Erythroblast (primary cell): ENCODE measurements around the gene BOLA2.
"Not testable (repeated sequence)": the region's sequence is repeated elsewhere in the genome, so short reads cannot be mapped to it uniquely, and the experiment has no call there.

Experiments
- GATA1 ChIP-seq: IDR thresholded peaks from 2 replicates; pipeline ENCODE4 v1.6.1; 2011; ENCODE audit warnings: low read depth, mild to moderate bottlenecking, control low read depth, low read length, moderate library complexity
- POLR2A ChIP-seq: IDR thresholded peaks from 2 replicates; pipeline ENCODE4 v1.6.1; 2011; ENCODE audit warnings: mild to moderate bottlenecking, low read length

- TF ChIP-seq POLR2A, GATA1: not testable (repeated sequence)
Measured at GRCh38 chr16:29467654-29468366, 13.7 kb upstream of the BOLA2 start.
